GM23248 (cell line): ENCODE results near the gene RRP36. TPM values are rescaled to one million over a fixed set of nuclear protein-coding genes. Genes with fewer than 3 reads are reported as not detected.

Experiments used
- DNase-seq: peaks from one replicate; pipeline ENCODE4 v3.0.0-alpha.2; 2015
- H2AFZ ChIP-seq: fragments of 200-600 bp; sonication (generic); 2 replicates; pipeline ENCODE4 v1.6.1; 2016; ENCODE audit warnings: antibody characterized with exemption
- H3F3A ChIP-seq: fragments of 200-600 bp; sonication (generic); 2 replicates; pipeline ENCODE4 v1.6.1; 2016; ENCODE audit warnings: mild to moderate bottlenecking, antibody characterized with exemption, mixed run types; ENCODE audit not compliant: insufficient read depth
- H3K27ac ChIP-seq: fragments of 200-600 bp; sonication (generic); 2 replicates; pipeline ENCODE4 v1.5.1; 2016; ENCODE audit warnings: mild to moderate bottlenecking
- H3K27me3 ChIP-seq: fragments of 200-600 bp; sonication (generic); replicated peaks from 2 replicates; pipeline ENCODE4 v1.6.1; 2016; ENCODE audit warnings: mild to moderate bottlenecking; ENCODE audit not compliant: insufficient read depth
- H3K36me3 ChIP-seq: fragments of 200-600 bp; sonication (generic); 2 replicates; pipeline ENCODE4 v1.6.1; 2016; ENCODE audit warnings: low read depth, mild to moderate bottlenecking
- H3K4me1 ChIP-seq: fragments of 200-600 bp; sonication (generic); 2 replicates; pipeline ENCODE4 v1.6.1; 2016; ENCODE audit warnings: mild to moderate bottlenecking; ENCODE audit not compliant: insufficient read depth
- H3K4me2 ChIP-seq: fragments of 200-600 bp; sonication (generic); one replicate; pipeline ENCODE4 v1.6.1; 2016; ENCODE audit warnings: mild to moderate bottlenecking; ENCODE audit not compliant: unreplicated experiment
- H3K4me3 ChIP-seq: fragments of 200-600 bp; sonication (generic); 2 replicates; pipeline ENCODE4 v1.5.1; 2016; ENCODE audit warnings: mild to moderate bottlenecking
- H3K79me2 ChIP-seq: fragments of 200-600 bp; sonication (generic); 2 replicates; pipeline ENCODE4 v1.6.1; 2016; ENCODE audit warnings: mild to moderate bottlenecking; ENCODE audit not compliant: insufficient read depth
- H3K9ac ChIP-seq: fragments of 200-600 bp; sonication (generic); 2 replicates; pipeline ENCODE4 v1.6.1; 2016; ENCODE audit warnings: mild to moderate bottlenecking
- H3K9me2 ChIP-seq: fragments of 200-600 bp; sonication (generic); 2 replicates; pipeline ENCODE4 v1.6.1; 2016; ENCODE audit warnings: mixed run types, mild to moderate bottlenecking, moderate library complexity; ENCODE audit not compliant: insufficient read depth
- H3K9me3 ChIP-seq: fragments of 200-600 bp; sonication (generic); one replicate; pipeline ENCODE4 v1.6.1; 2017; ENCODE audit warnings: low read depth
- H4K20me1 ChIP-seq: fragments of 200-600 bp; sonication (generic); 2 replicates; pipeline ENCODE4 v1.6.0; 2016; ENCODE audit not compliant: insufficient read depth
- EZH2 ChIP-seq: fragments of 200-600 bp; sonication (generic); IDR thresholded peaks from 2 replicates; pipeline ENCODE4 v1.6.1; 2018; ENCODE audit warnings: antibody characterized with exemption, mild to moderate bottlenecking; ENCODE audit not compliant: insufficient read depth, poor library complexity, severe bottlenecking
- EZH2phosphoT487 ChIP-seq: fragments of 200-600 bp; sonication (generic); IDR thresholded peaks from 2 replicates; pipeline ENCODE4 v1.6.1; 2018; ENCODE audit warnings: antibody characterized with exemption, moderate library complexity, mild to moderate bottlenecking, low read depth; ENCODE audit not compliant: insufficient read depth
- WGBS, 2 experiments: methylation state at CpG; one replicate each; pipeline ENCODE4 v1.1.6; 2015 to 2017; ENCODE audit warnings: low lambda C conversion rate in 2 of 2, low coverage in 1 of 2; ENCODE audit errors: missing lambda C conversion rate in 2 of 2; 5-methylcytosine and 5-hydroxymethylcytosine counted together
- in situ Hi-C: fragments of 300-500 bp; cut with MboI; formaldehyde crosslinking; loops from 2 replicates; pipeline ENCODE4 v1.15.0; 2020
- polyA plus RNA-seq: library from polyadenylated mRNA; unstranded; fragments of >200 nt; fragmentation: Nextera tagmentation; extraction: Ambion mirVana; gene quantifications from 2 replicates; pipeline ENCODE4 v1.2.1, GENCODE V29; 2016
- total RNA-seq: library from RNA; depleted of rRNA; stranded (reverse); fragments of >200 nt; shearing (Covaris generic); gene quantifications from 2 replicates; pipeline ENCODE4 v1.2.3, GENCODE V29; 2014; rRNA removed

The RRP36 gene
- total and polyA plus RNA-seq, 2 experiments from 2014 or later: 58.3 to 74.3 TPM

DNA sequence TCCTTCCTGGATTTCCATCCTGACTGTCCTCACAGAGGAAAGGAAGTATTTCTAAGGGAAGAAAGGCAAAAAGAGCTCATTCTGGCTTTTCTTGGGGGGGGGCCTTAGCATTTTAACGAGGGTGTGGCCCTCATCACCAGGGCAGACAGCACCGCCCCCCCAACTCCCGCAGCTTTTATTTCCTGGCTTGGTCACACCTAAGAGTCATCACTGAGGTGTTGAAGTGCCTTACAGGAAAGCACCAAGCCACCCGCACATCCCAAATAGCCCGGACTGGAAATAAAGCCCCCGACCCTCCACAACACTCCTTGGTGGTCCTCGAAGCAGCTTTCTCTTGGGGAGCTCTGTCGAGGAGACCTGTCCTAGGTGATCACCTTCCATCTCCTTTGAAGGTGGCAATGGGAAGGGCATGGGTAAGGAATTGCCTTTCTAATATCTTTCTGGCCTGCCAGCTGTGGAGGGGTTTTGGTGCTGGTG lies 55.9 kb downstream of the RRP36 start:
- H3K79me2 ChIP-seq: peaks cover 61% of the 10 kb centered on the region
- H3K27me3 ChIP-seq: no peaks in the 10 kb centered on the region
- H2AFZ ChIP-seq: peak overlapping the region; percentile 77
- H4K20me1 ChIP-seq: no peaks in the 10 kb centered on the region
- H3K9me3 ChIP-seq: no peaks in the 10 kb centered on the region
- H3K4me1 ChIP-seq: peaks cover 30% of the 10 kb centered on the region
- H3K36me3 ChIP-seq: no peaks in the 10 kb centered on the region
- no peaks in the 10 kb centered on the region for H3K9me2 ChIP-seq
- in situ Hi-C loops: no loop called here
- H3K27ac ChIP-seq: peak overlapping the region; percentile 85
- peaks cover 8% of the 10 kb centered on the region; the same call in 1 of the 2 replicates for H3F3A ChIP-seq
- TF ChIP-seq EZH2: no peak
- peak overlapping the region; percentile 89 for H3K4me2 ChIP-seq
- WGBS, 2 experiments: 11 to 12% methylated on average over 8 of the region's 8 CpGs
- DNase-seq: no peak
- H3K4me3 ChIP-seq: peak overlapping the region; percentile 94
- peak overlapping the region; percentile 93 for H3K9ac ChIP-seq

DNA sequence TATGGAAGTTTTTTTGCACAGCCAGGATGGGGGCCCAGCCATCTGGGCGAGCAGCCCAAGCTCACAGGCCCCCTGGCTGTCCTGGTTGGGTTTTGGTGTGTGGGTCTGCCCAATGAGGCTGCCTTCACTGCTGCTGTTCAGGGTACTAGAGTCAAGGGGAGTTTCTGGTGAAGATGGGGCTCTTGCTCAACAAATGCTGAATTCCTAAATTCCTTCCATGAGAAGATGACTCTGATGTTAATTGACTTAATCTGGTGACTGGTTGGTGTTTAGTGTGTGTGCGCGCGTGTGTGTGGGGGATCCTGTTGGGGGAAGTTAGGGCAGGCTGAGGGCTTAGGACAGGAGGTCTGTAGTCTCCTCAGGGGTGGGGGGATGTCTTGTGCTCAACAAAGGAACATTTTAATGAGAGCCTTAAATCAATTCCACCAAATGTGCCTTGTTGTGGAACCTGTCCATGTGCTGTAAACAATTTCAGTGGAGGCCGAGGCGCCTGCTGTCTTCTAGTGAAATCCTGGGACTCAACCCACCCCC lies 56.6 kb downstream of the RRP36 start:
- no peaks in the 10 kb centered on the region for H4K20me1 ChIP-seq
- peak; percentile 82 for DNase-seq
- peak overlapping the region; percentile 89 for H3K4me2 ChIP-seq
- H3F3A ChIP-seq: peaks cover 8% of the 10 kb centered on the region; the same call in 1 of the 2 replicates
- H3K79me2 ChIP-seq: peaks cover 68% of the 10 kb centered on the region
- in situ Hi-C loops: no loop called here
- H3K4me1 ChIP-seq: peaks cover 30% of the 10 kb centered on the region
- no peak for TF ChIP-seq EZH2
- no peak for TF ChIP-seq EZH2phosphoT487
- H3K27me3 ChIP-seq: no peaks in the 10 kb centered on the region
- peak overlapping the region; percentile 85 for H3K27ac ChIP-seq
- H3K9ac ChIP-seq: peak overlapping the region; percentile 93
- H3K4me3 ChIP-seq: peak overlapping the region; percentile 94
- H3K9me2 ChIP-seq: no peaks in the 10 kb centered on the region
- H3K9me3 ChIP-seq: no peaks in the 10 kb centered on the region
- H2AFZ ChIP-seq: no peak overlapping the region
- H3K36me3 ChIP-seq: no peaks in the 10 kb centered on the region
- 58 to 66% methylated on average over 6 of the region's 6 CpGs for WGBS, 2 experiments

DNA sequence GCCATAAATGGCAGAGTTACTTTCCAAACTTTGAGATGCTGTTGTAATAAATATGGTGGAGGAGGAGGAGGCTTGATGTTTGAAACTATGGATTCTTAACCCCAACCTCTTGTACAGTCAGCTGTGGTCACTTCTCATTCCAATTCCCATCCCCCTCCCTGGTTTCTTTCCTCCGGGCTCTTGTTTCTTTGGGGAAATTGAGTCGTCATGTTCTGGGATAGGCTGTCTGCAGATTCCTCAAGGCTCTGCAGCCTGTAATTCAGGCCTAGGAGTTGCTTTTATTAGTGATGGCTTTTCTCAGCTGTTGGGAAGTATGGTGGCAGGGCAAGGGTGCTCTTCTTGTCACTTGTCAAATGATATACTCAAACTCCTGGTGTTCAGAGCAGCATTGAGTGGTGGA lies 57.3 kb downstream of the RRP36 start:
- H3K36me3 ChIP-seq: no peaks in the 10 kb centered on the region
- peaks cover 8% of the 10 kb centered on the region; the same call in 1 of the 2 replicates for H3F3A ChIP-seq
- H3K4me1 ChIP-seq: peaks cover 30% of the 10 kb centered on the region
- H3K9me3 ChIP-seq: no peaks in the 10 kb centered on the region
- H3K27ac ChIP-seq: peak overlapping the region; percentile 85
- no peaks in the 10 kb centered on the region for H3K27me3 ChIP-seq
- peaks cover 74% of the 10 kb centered on the region for H3K79me2 ChIP-seq
- peak overlapping the region; percentile 93 for H3K9ac ChIP-seq
- WGBS, 2 experiments: 45 to 54% methylated on average over 2 of the region's 2 CpGs
- TF ChIP-seq EZH2phosphoT487 (no peak), EZH2 (no peak)
- peak overlapping the region; percentile 89 for H3K4me2 ChIP-seq
- no peaks in the 10 kb centered on the region for H4K20me1 ChIP-seq
- in situ Hi-C loops: no loop called here
- H3K9me2 ChIP-seq: no peaks in the 10 kb centered on the region
- DNase-seq: peak; percentile 50
- no peak overlapping the region for H2AFZ ChIP-seq
- H3K4me3 ChIP-seq: peak overlapping the region; percentile 94; the same call in 1 of the 2 replicates

Other genes starting within 250 kb of the RRP36 start
- 5.4 and 5.7 TPM in 2 replicates for gene BICRAL, start 239.6 kb upstream of the RRP36 start, total RNA-seq
- 2.4 and 2.5 TPM in 2 replicates for gene BICRAL, start 239.6 kb upstream of the RRP36 start, polyA plus RNA-seq
- gene RPL7L1, start 142.0 kb upstream of the RRP36 start, total RNA-seq: 112 and 133 TPM in 2 replicates
- 88.2 and 92.0 TPM in 2 replicates for gene RPL7L1, start 142.0 kb upstream of the RRP36 start, polyA plus RNA-seq
- gene PTCRA, start 105.6 kb upstream of the RRP36 start, total RNA-seq: not detected in 2 replicates
- gene PTCRA, start 105.6 kb upstream of the RRP36 start, polyA plus RNA-seq: not detected in 2 replicates
- gene CNPY3, start 92.1 kb upstream of the RRP36 start, total RNA-seq: 41.4 and 45.1 TPM in 2 replicates
- gene CNPY3, start 92.1 kb upstream of the RRP36 start, polyA plus RNA-seq: 58.6 and 63.6 TPM in 2 replicates
- gene GNMT, start 60.9 kb upstream of the RRP36 start, total RNA-seq: not detected in 2 replicates
- not detected in 2 replicates for gene GNMT, start 60.9 kb upstream of the RRP36 start, polyA plus RNA-seq
- gene PEX6, start 42.4 kb upstream of the RRP36 start, total RNA-seq: 44.2 and 51.1 TPM in 2 replicates
- gene PEX6, start 42.4 kb upstream of the RRP36 start, polyA plus RNA-seq: 12.5 and 12.7 TPM in 2 replicates
- gene PPP2R5D, start 37.1 kb upstream of the RRP36 start, total RNA-seq: 39.1 and 42.7 TPM in 2 replicates
- gene PPP2R5D, start 37.1 kb upstream of the RRP36 start, polyA plus RNA-seq: 40.7 and 41.4 TPM in 2 replicates
- gene MEA1, start 7.7 kb upstream of the RRP36 start, total RNA-seq: 83.1 and 100 TPM in 2 replicates
- gene MEA1, start 7.7 kb upstream of the RRP36 start, polyA plus RNA-seq: 171 and 175 TPM in 2 replicates
- gene KLHDC3, start 7.4 kb upstream of the RRP36 start, total RNA-seq: 124 and 129 TPM in 2 replicates
- gene KLHDC3, start 7.4 kb upstream of the RRP36 start, polyA plus RNA-seq: 94.3 and 95.4 TPM in 2 replicates
- gene CUL7, start 32.2 kb downstream of the RRP36 start, total RNA-seq: 50.1 and 54.1 TPM in 2 replicates
- 21.8 and 23.7 TPM in 2 replicates for gene CUL7, start 32.2 kb downstream of the RRP36 start, polyA plus RNA-seq
- 18.5 and 19.7 TPM in 2 replicates for gene MRPL2, start 37.8 kb downstream of the RRP36 start, total RNA-seq
- gene MRPL2, start 37.8 kb downstream of the RRP36 start, polyA plus RNA-seq: 71.9 and 78.0 TPM in 2 replicates
- gene KLC4, start 38.0 kb downstream of the RRP36 start, total RNA-seq: 15.0 and 32.2 TPM in 2 replicates
- 10.4 and 10.7 TPM in 2 replicates for gene KLC4, start 38.0 kb downstream of the RRP36 start, polyA plus RNA-seq
- 146 and 162 TPM in 2 replicates for gene PTK7, start 54.7 kb downstream of the RRP36 start, total RNA-seq
- 110 and 113 TPM in 2 replicates for gene PTK7, start 54.7 kb downstream of the RRP36 start, polyA plus RNA-seq
- gene SRF, start 149.6 kb downstream of the RRP36 start, total RNA-seq: 23.5 and 29.6 TPM in 2 replicates
- gene SRF, start 149.6 kb downstream of the RRP36 start, polyA plus RNA-seq: 3.3 TPM in 2 replicates
- gene CUL9, start 160.6 kb downstream of the RRP36 start, total RNA-seq: 15.0 and 26.1 TPM in 2 replicates
- 8.5 and 8.6 TPM in 2 replicates for gene CUL9, start 160.6 kb downstream of the RRP36 start, polyA plus RNA-seq
- gene DNPH1, start 207.9 kb downstream of the RRP36 start, total RNA-seq: 61.2 and 94.8 TPM in 2 replicates
- gene DNPH1, start 207.9 kb downstream of the RRP36 start, polyA plus RNA-seq: 90.2 and 93.6 TPM in 2 replicates
- gene TTBK1, start 221.9 kb downstream of the RRP36 start, total RNA-seq: not detected in 2 replicates
- not detected in 2 replicates for gene TTBK1, start 221.9 kb downstream of the RRP36 start, polyA plus RNA-seq